Thymus (tissue), 11 donors: ENCODE data around the gene SPEM3. TPM values are rescaled to one million over a fixed set of nuclear protein-coding genes. Genes with fewer than 3 reads are reported as not detected.

Experiments used
- DNase-seq, 9 donors: peaks; one replicate each; pipeline ENCODE4 v3.0.0-alpha.2; 2013; ENCODE audit warnings: low spot score in 9 of 9, low read depth in 6 of 9, missing footprints in 1 of 9
- H3K27ac ChIP-seq, 2 donors: one replicate each; pipeline ENCODE4 v1.5.1; 2013; ENCODE audit warnings: control low read depth in 1 of 2, low read depth in 1 of 2, low read length in 1 of 2, mild to moderate bottlenecking in 1 of 2, moderate library complexity in 1 of 2
- H3K27me3 ChIP-seq, 2 donors: one replicate each; pipeline ENCODE4 v1.5.1; 2013; ENCODE audit warnings: low read length in 1 of 2; ENCODE audit not compliant: control insufficient read depth in 2 of 2, insufficient read depth in 1 of 2
- H3K36me3 ChIP-seq, 2 donors: one replicate each; pipeline ENCODE4 v1.5.1; 2013; ENCODE audit warnings: low read length in 1 of 2, mild to moderate bottlenecking in 1 of 2, moderate library complexity in 1 of 2; ENCODE audit not compliant: control insufficient read depth in 2 of 2, insufficient read depth in 2 of 2
- H3K4me1 ChIP-seq, 2 donors: one replicate each; pipeline ENCODE4 v1.5.1; 2013; ENCODE audit warnings: low read length in 2 of 2; ENCODE audit not compliant: control insufficient read depth in 2 of 2, insufficient read depth in 2 of 2
- H3K4me3 ChIP-seq, 2 donors: one replicate each; pipeline ENCODE4 v1.5.1; 2013; ENCODE audit warnings: low read length in 2 of 2, control low read depth in 1 of 2, mild to moderate bottlenecking in 1 of 2
- H3K9me3 ChIP-seq, 2 donors: one replicate each; pipeline ENCODE4 v1.5.1; 2013; ENCODE audit warnings: low read length in 1 of 2, mild to moderate bottlenecking in 1 of 2; ENCODE audit not compliant: control insufficient read depth in 2 of 2, insufficient read depth in 1 of 2
- WGBS: extraction: QIAGEN DNeasy Blood & Tissue Kit; methylation state at CpG from one replicate; pipeline ENCODE4 v1.1.7; 2013; 5-methylcytosine and 5-hydroxymethylcytosine counted together
- polyA plus RNA-seq: library from polyadenylated mRNA; stranded (reverse); fragments of 200-250 nt; gene quantifications from one replicate; pipeline ENCODE4 v1.2.3, GENCODE V29; 2013
- total RNA-seq: library from RNA; stranded (reverse); fragments of 120-200 nt; gene quantifications from one replicate; pipeline ENCODE4 v1.2.4, GENCODE V29; 2013
- donor health status: healthy.

SPEM3 gene
- total and polyA plus RNA-seq, 2 donors, result not detected

- H3K27ac ChIP-seq, result peak overlapping the region in 1 of 2 donors; percentile 8
- no peak overlapping the region for H3K4me3 ChIP-seq
- H3K4me1 ChIP-seq, result peaks cover 24 to 51% of the 10 kb centered on the region in 2 donors
- WGBS, result 81% methylated on average over 7 of the region's 7 CpGs
- peaks cover 63 to 98% of the 10 kb centered on the region in 2 donors for H3K27me3 ChIP-seq
- no peak for DNase-seq
- H3K9me3 ChIP-seq, result peaks cover 0 to 7% of the 10 kb centered on the region in 2 donors
- H3K36me3 ChIP-seq, result no peaks in the 10 kb centered on the region
Measured at GRCh38 chr17:7443499-7444485, 15.1 kb downstream of the SPEM3 start.

- H3K36me3 ChIP-seq, result no peaks in the 10 kb centered on the region
- WGBS, result 2% methylated on average over 51 of the region's 51 CpGs
- H3K27me3 ChIP-seq, result peaks cover 51 to 89% of the 10 kb centered on the region in 2 donors
- peaks cover 20 to 41% of the 10 kb centered on the region in 2 donors for H3K4me1 ChIP-seq
- H3K4me3 ChIP-seq, result peak within 1 kb of the TSS; percentile 1 to 45
- no peak within 1 kb of the TSS for H3K27ac ChIP-seq
- peak in 5 of 9 donors; percentile 47 to 77 (median 63) for DNase-seq
- peaks cover 0 to 7% of the 10 kb centered on the region in 2 donors for H3K9me3 ChIP-seq
Measured at GRCh38 chr17:7444682-7445618, 16.3 kb downstream of the SPEM3 start, which contains the start of gene CHRNB1. Gene CHRNB1 (plus strand): TSS chr17:7445061. CDS start chr17:7445128, 67 bp downstream.

- Histone ChIP-seq H3K27ac (no peak overlapping the region), H3K9me3 (peaks cover 0 to 7% of the 10 kb centered on the region in 2 donors), H3K4me3 (peak overlapping the region; percentile 1 to 45), H3K27me3 (peaks cover 45 to 83% of the 10 kb centered on the region in 2 donors), H3K4me1 (peaks cover 18 to 34% of the 10 kb centered on the region in 2 donors), H3K36me3 (no peaks in the 10 kb centered on the region)
- peak in 1 of 9 donors; percentile 44 for DNase-seq
- 4% methylated on average over 16 of the region's 16 CpGs for WGBS
Measured at GRCh38 chr17:7445619-7445968, 16.9 kb downstream of the SPEM3 start.

- Histone ChIP-seq H3K4me1 (peaks cover 18 to 27% of the 10 kb centered on the region in 2 donors), H3K9me3 (peaks cover 0 to 7% of the 10 kb centered on the region in 2 donors), H3K27me3 (peaks cover 28 to 54% of the 10 kb centered on the region in 2 donors), H3K4me3 (no peak overlapping the region), H3K27ac (no peak overlapping the region), H3K36me3 (no peaks in the 10 kb centered on the region)
- 94% methylated on average over 7 of the region's 7 CpGs for WGBS
- no peak for DNase-seq
Measured at GRCh38 chr17:7448461-7448860, 19.8 kb downstream of the SPEM3 start.

- H3K4me3 ChIP-seq, result no peak overlapping the region
- H3K4me1 ChIP-seq, result peaks cover 5 to 8% of the 10 kb centered on the region in 2 donors
- H3K36me3 ChIP-seq, result peaks cover 24 to 33% of the 10 kb centered on the region in 2 donors
- H3K27ac ChIP-seq, result no peak overlapping the region
- H3K27me3 ChIP-seq, result no peaks in the 10 kb centered on the region
- H3K9me3 ChIP-seq, result no peaks in the 10 kb centered on the region
- no peak for DNase-seq
- 94% methylated on average over 3 of the region's 3 CpGs for WGBS
Measured at GRCh38 chr17:7459961-7460545, 31.4 kb downstream of the SPEM3 start.

- no peaks in the 10 kb centered on the region for H3K9me3 ChIP-seq
- peaks cover 5 to 6% of the 10 kb centered on the region in 2 donors for H3K4me1 ChIP-seq
- no peak overlapping the region for H3K4me3 ChIP-seq
- no peak overlapping the region for H3K27ac ChIP-seq
- no peaks in the 10 kb centered on the region for H3K27me3 ChIP-seq
- 95% methylated on average over 7 of the region's 7 CpGs for WGBS
- peaks cover 32 to 39% of the 10 kb centered on the region in 2 donors for H3K36me3 ChIP-seq
- no peak for DNase-seq
Measured at GRCh38 chr17:7460850-7461660, 32.4 kb downstream of the SPEM3 start.

- peaks cover 44 to 53% of the 10 kb centered on the region in 2 donors for H3K36me3 ChIP-seq
- WGBS, result 97% methylated on average over 44 of the region's 44 CpGs
- H3K4me3 ChIP-seq, result no peak overlapping the region
- H3K9me3 ChIP-seq, result no peaks in the 10 kb centered on the region
- peaks cover 0 to 13% of the 10 kb centered on the region in 2 donors for H3K4me1 ChIP-seq
- DNase-seq, result no peak
- no peak overlapping the region for H3K27ac ChIP-seq
- no peaks in the 10 kb centered on the region for H3K27me3 ChIP-seq
Measured at GRCh38 chr17:7462474-7463371, 34.1 kb downstream of the SPEM3 start.
